HL-60 (cell line): ENCODE measurements around the gene ATP5F1A.

Experiments used
- CTCF ChIP-seq: IDR thresholded peaks from one replicate; pipeline ENCODE4 v1.5.1; 2011; ENCODE audit warnings: low read length, control low read depth, inconsistent platforms; ENCODE audit not compliant: insufficient read depth
- GABPA ChIP-seq: IDR thresholded peaks from 2 replicates; pipeline ENCODE4 v1.6.1; 2012; ENCODE audit warnings: low read depth
- POLR2AphosphoS5 ChIP-seq: IDR thresholded peaks from 2 replicates; pipeline ENCODE4 v1.6.1; 2012; ENCODE audit warnings: low read depth
- REST ChIP-seq: IDR thresholded peaks from 2 replicates; pipeline ENCODE4 v1.6.1; 2012; ENCODE audit warnings: low read depth; ENCODE audit not compliant: insufficient replicate concordance

GRCh38 chr18:46046126-46046525 lies 52.0 kb downstream of the ATP5F1A start:
- TF ChIP-seq CTCF: no peak
- no peak for TF ChIP-seq POLR2AphosphoS5
- TF ChIP-seq REST: no peak
- no peak for TF ChIP-seq GABPA
